Measurements from ENCODE around the gene TTC4. TPM values are rescaled to one million over a fixed set of nuclear protein-coding genes. Genes with fewer than 3 reads are reported as not detected.

TTC4 gene
- total RNA-seq, 2 donors from 2014 or later = 11.0 to 18.4 TPM

DNA sequence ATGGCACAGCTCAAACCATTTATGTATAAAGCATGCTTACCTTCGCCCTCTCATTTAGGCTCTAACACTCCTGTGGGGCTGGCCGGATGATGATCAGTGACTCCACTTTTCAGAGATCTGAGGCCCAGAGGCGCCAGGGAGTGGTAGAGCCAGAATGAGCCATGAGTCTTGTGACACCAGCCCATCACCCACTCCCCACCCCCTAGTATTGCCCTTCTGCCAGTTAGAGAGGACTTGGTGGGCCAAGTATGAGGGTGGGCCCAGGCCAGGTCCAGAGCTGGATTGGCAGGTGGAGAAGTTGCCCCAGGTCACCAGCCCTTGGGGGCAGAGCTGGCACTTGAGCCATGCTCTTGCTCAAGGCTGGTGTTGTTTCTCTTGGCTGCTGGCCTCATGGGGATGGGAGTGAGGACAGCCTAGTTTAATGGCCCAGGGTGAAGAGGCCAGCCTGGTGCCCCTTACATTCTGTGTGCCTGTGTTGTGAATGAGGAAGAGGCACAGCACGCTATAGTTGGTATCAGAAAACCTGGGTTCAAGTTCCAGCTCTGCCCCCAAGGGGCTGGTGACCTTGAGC, 30.2 kb upstream of the TTC4 start:
- Histone ChIP-seq H3K27me3 (no peaks in the 10 kb centered on the region), H3K9me3 (no peaks in the 10 kb centered on the region), H3K27ac (no peak overlapping the region), H3K36me3 (no peaks in the 10 kb centered on the region), H3K4me3 (no peak overlapping the region), H3K4me1 (no peaks in the 10 kb centered on the region), H3K9ac (ENCODE audit: low read depth in 2 of 2, low read length in 2 of 2) (no peak overlapping the region)
- intact Hi-C loops (cut with DNase I) = no loop called here
- DNase-seq = no peak
- no peak for TF ChIP-seq CTCF (IDR thresholded peaks at IDR 0.05)

GRCh38 chr1:54686155-54686554, 29.5 kb upstream of the TTC4 start:
- Histone ChIP-seq H3K9me3 (no peaks in the 10 kb centered on the region), H3K9ac (ENCODE audit: low read depth in 2 of 2, low read length in 2 of 2) (no peak overlapping the region), H3K4me1 (no peaks in the 10 kb centered on the region), H3K36me3 (no peaks in the 10 kb centered on the region), H3K4me3 (no peak overlapping the region), H3K27ac (no peak overlapping the region), H3K27me3 (no peaks in the 10 kb centered on the region)
- TF ChIP-seq CTCF (IDR thresholded peaks at IDR 0.05) = no peak
- DNase-seq = no peak
- intact Hi-C loops (cut with DNase I) = no loop called here

DNA sequence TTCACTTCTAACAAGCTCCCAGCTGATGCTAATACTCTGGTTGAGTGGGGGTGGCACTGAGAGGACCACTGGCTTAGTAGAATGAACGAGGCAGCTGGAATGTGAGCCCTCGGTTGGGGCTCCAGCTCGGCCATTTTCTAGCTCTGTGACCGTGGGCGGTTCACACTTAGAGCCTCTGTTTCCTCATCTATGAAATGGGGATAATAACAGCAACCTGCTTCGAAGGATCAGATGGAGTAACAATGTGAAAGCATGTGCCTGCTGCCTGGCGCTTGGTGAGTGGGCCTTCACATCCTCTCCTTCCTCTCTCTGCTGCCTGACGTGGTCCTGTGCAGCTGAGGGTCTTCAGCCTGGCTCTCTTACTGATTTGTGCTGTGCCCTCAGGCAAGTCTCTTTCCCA, 20.9 kb upstream of the TTC4 start:
- H3K4me3 ChIP-seq = no peak overlapping the region
- H3K9me3 ChIP-seq = no peaks in the 10 kb centered on the region
- no peaks in the 10 kb centered on the region for H3K27me3 ChIP-seq
- no peak for TF ChIP-seq CTCF (IDR thresholded peaks at IDR 0.05)
- H3K36me3 ChIP-seq = no peaks in the 10 kb centered on the region
- H3K27ac ChIP-seq = no peak overlapping the region
- no peak overlapping the region for H3K9ac ChIP-seq (ENCODE audit: low read depth in 2 of 2, low read length in 2 of 2)
- H3K4me1 ChIP-seq = no peaks in the 10 kb centered on the region
- intact Hi-C loops (cut with DNase I) = no loop called here
- DNase-seq = no peak

DNA sequence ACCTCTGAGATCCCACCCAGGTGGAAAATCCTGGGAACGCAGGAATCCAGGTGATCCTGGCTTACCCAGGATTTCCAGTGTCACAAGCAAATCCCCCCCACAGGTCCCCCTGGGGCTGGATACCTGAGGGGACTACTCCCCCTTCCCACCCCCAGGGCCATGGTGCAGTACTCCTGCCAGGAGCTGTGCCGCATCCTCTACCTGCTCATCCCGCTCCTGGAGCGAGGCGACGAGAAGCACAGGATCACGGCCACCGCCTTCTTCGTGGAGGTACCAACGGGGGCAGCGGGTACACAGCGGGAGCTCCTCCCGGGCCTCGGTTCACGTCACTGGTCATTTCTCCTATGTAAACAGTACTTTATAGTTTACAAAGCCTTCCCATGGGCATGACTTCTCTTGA, 20.4 kb upstream of the TTC4 start:
- H3K4me1 ChIP-seq = no peaks in the 10 kb centered on the region
- H3K9ac ChIP-seq (ENCODE audit: low read depth in 2 of 2, low read length in 2 of 2) = no peak overlapping the region
- no peak for TF ChIP-seq CTCF (IDR thresholded peaks at IDR 0.05)
- no peaks in the 10 kb centered on the region for H3K27me3 ChIP-seq
- H3K4me3 ChIP-seq = no peak overlapping the region
- H3K27ac ChIP-seq = no peak overlapping the region
- DNase-seq = no peak
- intact Hi-C loops (cut with DNase I) = no loop called here
- no peaks in the 10 kb centered on the region for H3K9me3 ChIP-seq
- H3K36me3 ChIP-seq = no peaks in the 10 kb centered on the region

DNA sequence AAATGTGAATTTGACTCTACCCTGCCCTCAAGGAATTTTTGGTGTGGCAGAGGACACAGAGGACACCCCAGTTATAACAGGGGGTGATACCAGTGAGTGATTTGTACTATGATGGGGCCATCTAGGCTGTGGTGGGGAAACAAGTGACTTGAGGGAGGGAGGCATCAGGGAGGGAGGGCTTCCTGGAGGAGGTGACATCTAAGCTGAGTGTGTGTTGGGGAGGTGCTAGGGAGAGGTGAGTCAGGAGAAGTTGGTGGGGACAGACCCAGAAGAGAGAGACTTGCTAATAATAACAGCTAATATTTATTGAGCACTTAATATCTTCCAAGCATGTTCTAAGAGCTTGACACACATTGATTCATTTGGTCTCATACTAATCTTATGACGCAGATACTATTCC, 19.9 kb upstream of the TTC4 start:
- no peak for DNase-seq
- Histone ChIP-seq H3K9me3 (no peaks in the 10 kb centered on the region), H3K36me3 (no peaks in the 10 kb centered on the region), H3K4me3 (no peak overlapping the region), H3K27me3 (no peaks in the 10 kb centered on the region), H3K27ac (no peak overlapping the region), H3K4me1 (no peaks in the 10 kb centered on the region), H3K9ac (ENCODE audit: low read depth in 2 of 2, low read length in 2 of 2) (no peak overlapping the region)
- no peak for TF ChIP-seq CTCF (IDR thresholded peaks at IDR 0.05)
- intact Hi-C loops (cut with DNase I) = no loop called here

All from colonic mucosa (tissue), 4 donors.